Activated CD4-positive, alpha-beta T cell treated with anti-CD3 and anti-CD28 coated beads for 48 hours (primary cell): ENCODE data around the gene TCEA3.

Experiments used
- DNase-seq: peaks from one replicate; pipeline ENCODE4 v3.0.0-alpha.2; 2020

TCEA3 gene

DNA sequence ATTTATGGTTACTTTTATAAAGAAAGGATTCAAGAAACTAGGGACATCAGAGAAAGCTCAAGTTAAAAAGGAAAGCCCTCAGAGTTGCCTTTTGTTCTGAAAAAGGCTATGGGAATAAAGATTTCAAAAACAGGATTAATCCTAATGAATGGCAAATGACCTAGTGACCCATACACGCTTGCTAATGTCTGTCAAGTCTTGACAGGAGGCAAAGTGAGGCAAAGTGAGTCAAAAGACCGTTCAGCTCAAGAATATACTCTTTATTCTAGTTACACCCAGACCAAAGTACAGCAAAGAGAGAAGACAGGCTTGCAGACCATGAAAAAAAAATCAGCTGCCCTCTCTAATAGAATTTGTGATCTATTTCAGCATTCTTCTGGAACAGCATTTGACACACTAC lies 58.4 kb downstream of the TCEA3 start:
- no peak for DNase-seq

DNA sequence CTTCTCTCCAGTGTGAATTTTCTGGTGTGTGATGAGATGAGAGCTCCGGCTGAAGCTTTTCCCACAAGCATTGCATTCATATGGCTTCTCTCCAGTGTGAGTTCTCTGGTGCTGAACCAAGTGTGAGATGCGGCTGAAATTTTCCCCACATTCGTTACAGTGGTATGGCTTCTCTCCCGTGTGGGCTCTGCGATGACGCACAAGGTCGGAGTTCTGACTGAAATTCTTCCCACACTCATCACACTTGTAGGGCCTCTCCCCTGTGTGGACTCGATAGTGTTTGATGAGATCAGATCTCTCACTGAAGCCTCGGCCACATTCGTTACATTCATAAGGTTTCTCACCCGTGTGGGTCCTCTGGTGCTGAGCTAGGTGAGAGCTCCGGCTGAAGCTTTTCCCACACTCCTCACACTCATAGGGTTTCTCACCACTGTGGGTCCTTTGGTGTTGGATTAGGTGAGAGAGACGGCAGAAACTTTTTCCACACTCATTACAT lies 62.3 kb downstream of the TCEA3 start:
- DNase-seq, result no peak

DNA sequence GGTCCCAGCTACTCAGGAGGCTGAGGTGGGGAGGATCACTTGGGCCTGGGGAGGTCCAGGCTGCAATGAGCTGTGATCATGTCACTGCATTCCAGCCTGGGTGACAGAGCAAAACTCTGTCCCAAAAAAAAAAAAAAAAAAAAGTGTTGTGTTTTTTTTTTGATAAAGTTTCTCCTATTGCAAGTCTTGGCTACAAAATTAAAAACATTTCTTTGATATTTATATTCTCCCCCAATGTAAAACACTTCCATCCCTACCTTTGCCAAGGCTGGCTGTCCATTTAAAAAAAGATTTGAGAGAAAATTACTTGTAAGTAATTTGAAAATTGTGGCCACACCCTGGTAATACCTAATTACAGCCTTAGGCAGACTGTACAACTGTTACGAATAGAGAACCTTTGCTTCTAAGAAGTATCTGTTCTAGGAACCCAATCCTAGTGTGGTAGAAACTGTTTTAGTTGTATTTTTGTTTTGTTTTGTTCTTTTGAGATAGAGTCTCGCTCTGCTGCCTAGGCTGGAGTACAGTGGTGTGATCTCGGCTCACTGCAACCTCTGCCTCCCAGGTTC lies 66.2 kb downstream of the TCEA3 start:
- DNase-seq, result no peak

DNA sequence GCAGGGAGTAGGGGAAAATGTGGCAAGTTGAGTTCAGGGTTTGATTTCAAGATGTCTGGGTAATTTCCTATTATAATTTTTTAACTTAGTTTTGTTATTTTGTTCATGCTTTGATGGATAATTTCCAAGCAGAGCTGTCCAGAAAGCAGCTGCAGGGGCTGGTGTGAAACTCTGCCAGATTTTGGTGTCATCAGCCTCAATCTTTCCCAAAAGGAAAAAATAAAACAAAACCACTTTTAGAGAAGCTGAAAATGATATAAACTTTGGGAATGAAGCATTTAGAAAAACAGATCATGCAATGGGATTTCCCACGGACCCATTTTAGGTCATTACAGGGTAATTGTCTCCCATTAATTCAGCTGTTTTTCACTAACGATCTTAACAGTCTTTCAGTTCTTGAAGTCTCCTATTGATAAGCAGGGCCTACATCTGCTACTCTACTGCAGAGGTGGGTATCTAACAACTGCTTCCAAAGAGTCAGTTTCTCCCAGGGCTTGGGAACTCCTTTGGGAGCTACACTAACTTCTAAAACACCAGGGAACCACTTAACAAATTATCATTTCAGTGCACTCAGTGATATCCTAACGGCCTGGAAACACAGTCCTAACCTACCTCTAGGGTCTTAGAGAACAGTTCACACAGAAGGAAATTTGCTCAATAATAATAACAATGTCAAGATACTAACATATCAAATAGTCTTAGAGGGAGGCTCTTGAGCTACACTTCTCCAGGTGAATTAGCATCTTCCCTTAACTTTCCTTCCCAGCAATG lies 67.2 kb downstream of the TCEA3 start:
- no peak for DNase-seq

DNA sequence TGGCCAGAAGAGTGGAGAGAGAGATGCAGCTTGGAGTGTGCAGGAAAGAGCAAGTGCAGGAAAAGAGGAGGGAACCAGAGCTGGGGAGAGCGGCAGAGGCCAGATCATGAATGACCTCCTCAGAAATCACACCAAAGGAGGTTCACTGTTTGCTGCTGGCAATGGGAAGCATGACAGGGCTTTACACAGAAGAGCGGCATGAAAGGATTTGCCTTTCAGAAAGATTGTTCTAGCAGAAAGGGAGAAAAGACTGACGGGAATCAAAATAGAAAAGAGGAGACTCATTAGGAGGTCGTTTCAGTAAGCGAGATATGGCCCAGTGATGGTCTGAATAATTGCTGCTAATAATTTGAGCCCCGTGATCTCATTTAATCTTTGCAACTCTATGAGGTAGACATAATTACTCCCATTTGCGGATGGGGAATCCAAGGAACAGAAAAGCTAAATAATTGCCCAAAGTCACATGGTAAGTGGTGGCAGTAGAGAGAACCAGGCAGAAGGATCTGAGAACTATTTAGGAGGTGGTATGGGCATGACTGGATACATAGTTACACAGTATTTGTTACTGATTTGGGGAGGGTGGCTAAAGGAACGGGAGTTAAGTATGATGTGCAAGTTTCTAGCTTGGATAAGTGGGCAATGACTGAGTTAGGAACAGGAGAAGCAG lies 67.9 kb downstream of the TCEA3 start:
- no peak for DNase-seq

DNA sequence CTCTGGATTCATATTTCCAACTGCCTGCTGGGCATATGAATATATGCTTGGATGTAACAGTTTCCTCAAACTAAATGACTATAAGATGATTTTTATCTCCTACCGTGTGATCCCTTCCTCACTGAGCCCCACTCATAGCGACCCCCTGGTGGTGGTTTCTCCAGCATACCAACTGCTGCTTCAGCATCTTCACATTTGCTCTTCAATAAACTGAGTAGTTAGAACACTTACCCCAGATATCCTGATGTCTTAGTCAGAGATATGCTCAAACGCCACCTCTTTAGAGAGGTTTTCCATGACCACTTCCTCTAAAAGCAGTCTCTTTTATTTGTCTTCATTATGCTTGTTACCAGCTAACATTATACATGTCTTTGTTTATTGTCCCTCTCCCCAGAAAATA lies 70.3 kb downstream of the TCEA3 start:
- peak; percentile 28 for DNase-seq

DNA sequence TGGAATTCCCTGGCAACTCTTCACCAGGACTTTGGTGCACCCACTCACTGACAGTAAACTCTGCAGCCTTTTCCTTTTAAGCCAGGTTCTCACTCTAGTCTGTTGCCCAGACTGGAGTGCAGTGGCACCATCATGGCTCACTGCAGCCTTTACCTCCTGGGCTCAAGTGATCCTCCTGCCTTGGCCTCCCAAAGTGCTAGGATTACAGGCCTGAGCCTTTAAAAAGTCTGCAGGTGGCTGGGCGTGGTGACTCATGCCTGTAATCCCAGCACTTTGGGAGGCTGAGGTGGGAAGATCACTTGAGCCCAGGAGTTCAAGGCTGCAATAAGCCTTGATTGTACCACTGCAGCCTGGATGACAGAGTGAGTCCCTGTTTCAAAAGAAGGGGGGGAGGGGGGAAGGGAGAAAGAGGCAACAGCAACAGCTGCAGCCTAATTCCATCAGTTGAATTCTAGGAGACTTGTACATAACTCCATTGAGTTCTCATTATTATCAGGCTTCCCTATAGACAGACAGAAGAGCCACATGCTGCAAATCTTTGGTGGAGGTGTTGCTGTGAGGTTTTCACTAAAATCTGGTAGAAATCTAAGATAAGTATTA lies 72.4 kb downstream of the TCEA3 start:
- no peak for DNase-seq

DNA sequence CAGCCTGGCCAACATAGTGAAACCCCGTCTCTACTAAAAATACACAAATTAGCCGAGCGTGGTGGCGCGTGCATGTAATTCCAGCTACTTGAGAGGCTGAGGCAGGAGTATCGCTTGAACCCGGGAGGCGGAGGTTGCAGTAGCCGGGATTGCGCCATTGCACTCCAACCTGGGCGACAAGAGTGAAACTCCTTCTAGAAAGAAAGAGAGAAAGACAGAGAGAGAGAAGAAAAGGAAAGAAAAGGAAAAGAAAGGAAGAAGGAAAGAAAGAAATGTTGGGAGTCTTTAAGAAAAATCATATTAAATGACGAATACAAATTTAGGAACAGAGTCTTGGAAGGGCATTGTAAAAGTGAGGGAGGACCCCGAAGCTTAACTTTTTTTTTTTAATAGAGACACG lies 78.6 kb downstream of the TCEA3 start:
- DNase-seq, result no peak

DNA sequence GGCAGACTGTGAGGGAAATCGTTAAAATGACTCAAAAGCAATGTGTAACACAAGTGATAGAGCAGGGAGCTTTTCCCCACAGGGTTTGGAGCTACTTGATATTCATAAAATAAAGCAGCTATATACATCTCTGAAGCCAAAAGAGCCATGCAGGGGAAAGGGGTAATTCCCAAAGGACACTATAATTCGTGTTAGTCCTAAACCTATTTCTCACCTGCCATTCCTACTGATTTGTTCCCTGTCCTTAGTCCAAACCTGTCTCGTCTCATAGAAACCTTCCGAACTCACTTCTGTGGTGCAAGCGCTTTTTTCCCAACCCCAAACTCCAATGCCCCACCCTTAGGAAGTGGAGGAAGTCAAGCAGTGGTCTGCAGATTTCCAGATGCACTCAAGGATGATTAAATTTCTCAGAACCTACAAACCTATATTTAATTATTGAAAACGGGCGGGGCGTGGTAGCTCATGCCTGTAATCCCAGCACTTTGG lies 79.5 kb downstream of the TCEA3 start:
- DNase-seq, result no peak

DNA sequence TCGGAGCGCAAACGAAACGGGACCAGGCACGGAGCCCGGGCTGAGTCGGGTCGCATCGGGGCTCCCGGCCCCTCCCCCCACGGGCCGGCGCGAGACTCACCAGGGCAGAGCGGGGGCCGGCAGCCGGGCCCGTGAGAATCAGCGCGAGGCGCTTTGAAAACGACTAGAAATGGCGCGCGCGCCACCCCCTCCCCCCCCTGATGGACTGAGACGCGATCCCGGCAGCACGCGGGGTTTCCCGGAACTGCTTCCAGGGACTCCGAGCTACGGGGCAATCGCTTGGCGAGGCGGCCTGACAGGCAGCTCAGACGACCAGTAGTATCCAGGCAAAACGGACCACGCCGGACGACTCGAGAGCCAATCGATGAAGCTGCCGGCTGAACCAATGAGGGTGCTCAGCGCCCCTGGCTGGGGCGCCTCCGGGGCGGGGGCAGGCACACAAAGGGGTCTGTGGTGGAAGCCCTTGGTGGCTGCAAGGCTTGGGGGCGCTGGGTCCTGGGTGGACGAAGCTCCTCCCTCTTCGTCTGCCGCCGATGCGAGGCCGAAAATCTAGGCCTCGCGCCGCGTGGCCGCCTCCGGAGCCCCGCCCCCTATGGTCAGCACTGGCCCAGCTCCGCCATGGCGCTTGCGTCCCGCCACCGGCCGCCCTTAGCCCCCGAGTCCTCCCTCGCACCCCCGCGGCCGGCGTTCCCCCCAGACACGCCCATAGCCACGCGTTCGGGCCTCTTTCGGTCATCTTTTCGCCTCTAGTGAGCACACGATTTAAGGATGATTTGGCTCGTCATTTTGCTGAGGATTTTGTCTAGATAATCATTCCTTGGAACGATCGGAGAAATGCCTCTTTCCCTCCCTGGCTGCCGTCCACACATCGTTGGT lies 80.2 kb downstream of the TCEA3 start, which contains the start of gene HNRNPR:
Gene HNRNPR, minus strand, starts transcription at position 174 of the 876 bp plus-strand sequence. CDS start 3,276 bp downstream, outside the sequence.
- DNase-seq, result peak; percentile 100

DNA sequence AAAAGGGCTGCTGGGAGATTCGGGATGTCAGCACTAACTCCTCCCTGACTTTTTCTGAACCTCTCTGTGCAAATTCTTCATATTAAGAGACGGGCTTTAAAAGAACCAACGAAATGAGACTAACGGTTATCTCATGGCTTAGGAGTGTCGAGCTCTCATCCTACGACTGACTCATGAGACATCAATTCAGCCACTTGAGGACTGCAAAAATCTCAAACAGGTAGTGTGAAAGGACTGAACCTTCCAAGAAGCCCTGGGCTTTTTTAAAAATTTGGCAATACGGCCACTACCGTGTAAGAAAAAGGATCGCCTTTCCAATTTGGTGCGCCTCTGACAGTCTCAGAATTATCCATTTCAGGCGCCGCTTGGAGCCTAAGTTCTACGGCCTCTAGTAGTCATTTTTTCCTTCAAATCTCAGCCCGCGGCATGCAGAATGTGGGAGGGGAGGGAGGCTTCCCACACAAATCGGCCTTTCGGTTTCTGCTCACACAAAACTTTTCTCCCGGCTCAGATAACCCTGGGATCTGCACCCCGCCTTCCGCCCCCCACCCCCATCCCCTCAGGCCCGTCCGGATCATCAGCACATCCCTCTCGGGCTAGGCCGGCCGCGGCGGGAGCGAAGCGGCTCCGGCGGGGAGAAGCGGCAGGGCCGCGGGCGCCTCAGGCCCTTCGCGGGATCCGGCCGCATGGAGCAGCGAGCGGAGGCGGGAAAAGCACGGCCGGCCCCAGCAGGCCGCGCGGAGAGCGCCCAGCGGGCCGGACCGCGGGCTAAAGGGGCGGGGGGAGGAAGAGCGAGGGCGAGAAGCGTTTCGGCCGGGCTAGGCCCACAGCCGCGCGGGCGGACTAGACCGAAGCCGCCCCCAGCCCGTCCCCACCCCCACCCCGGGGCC lies 81.1 kb downstream of the TCEA3 start:
- peak; percentile 74 for DNase-seq

DNA sequence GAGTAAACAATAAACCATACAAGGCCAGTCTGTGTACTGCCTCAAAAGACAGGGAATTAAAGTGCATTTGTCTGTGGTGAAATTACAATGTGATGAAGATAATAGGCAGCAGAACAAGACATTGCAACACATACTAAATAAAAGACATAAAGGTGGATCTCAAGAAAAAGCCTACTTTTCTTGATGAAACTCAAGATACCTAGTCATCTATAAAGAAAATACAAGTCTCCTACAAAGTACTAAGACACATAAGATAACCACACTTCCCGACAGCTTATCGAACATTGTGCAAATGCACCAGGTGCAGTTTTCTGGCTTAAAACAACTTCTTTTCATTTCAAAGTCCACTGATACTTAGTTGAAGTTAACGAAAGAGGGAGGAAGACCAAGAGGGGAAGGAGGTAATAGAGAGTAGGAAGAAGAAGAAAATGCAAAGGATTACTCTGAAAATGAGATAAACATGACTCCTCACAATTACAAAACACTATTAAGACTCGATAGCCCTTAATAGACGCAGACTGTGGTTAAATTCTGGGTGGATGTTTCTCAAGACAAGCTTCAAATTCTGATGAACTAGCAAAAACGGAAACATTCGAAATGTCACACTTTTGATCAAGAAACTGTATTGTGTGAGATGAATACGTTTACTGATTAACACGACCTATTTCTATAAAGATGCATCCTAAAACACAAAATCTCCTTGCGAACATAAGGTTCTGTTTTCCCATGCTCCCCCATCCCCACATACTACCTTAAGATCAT lies 82.4 kb downstream of the TCEA3 start:
- no peak for DNase-seq

DNA sequence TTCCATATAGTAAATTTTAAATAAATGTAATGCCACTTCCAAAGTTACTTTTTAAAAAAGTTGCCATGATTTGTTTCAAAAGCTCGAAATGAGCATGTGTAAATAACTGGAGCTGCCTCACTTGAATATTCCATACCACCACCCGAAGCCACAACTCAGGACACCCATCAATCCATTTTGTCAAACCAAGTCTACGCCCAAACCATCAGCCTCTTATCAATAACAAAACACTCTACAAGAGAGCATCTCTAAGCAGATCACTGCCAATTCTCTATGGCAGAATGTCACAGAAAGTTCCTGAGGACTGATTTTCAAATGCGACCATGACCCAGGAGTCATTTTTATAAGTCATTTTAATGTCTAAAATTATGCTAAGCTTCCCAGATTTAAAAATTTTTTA lies 84.9 kb downstream of the TCEA3 start:
- no peak for DNase-seq

DNA sequence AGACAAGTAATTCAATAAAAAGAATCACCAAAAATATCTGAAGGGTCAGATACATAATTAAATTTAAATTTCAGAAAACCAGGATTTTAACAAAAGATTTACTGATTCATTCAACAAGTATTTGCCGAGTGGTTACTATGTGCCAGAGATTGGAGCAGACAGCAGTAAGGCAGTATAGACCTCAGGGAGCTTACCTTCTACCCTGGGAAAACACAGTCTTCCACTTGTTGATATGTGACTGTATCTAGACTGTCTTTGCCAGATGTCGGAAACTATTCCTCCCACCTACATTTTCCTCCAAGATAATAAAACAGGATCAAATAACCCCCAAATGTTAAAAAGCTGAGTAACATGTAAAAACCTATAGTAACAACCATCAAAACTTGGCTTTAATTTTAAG lies 86.7 kb downstream of the TCEA3 start:
- DNase-seq, result no peak

DNA sequence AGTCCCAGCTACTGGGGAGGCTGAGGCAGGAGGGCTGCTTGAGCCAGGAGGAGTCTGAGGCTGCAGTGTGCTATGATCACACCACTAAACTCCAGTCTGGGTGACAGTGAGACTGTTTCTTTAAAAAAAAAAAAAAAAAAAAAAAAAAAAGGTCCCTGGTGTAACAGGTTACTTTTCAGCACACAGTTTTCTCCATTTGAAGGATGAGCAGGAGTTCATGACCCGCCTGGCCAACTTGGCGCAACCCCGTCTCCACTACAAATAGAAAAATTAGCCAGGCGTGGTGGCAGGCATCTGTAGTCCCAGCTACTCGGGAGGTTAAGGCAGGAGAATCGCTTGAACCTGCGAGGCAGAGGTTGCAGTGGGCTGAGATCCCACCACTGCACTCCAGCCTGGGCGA lies 92.8 kb downstream of the TCEA3 start:
- no peak for DNase-seq
